GM10248 (cell line): ENCODE data around the gene TPSD1.

Source experiments
- CTCF ChIA-PET: fragments of 300-600 bp; sonication (Branson Sonifier 250); formaldehyde crosslinking; extraction: SDS; loops from one replicate; lab custom pipeline; 2021; ENCODE audit warnings: antibody characterized with exemption; lab: Yijun Ruan, JAX
- POLR2A ChIA-PET: fragments of 350-650 bp; sonication (Branson Sonifier 250); formaldehyde crosslinking; extraction: SDS; loops from one replicate; lab custom pipeline; 2020; ENCODE audit warnings: antibody characterized with exemption; lab: Yijun Ruan, JAX
- DNase-seq: peaks from one replicate; pipeline ENCODE4 v3.0.0; 2012; ENCODE audit errors: extremely low spot score
- CTCF ChIP-seq: IDR thresholded peaks from 2 replicates; pipeline ENCODE4 v1.5.1; 2012; ENCODE audit warnings: mild to moderate bottlenecking, low read depth; ENCODE audit errors: extremely low read depth, missing control alignments, control extremely low read depth

TPSD1 gene

GRCh38 chr16:1277617-1278282 lies 21.9 kb downstream of the TPSD1 start:
- ChIA-PET POLR2A (no interaction called here), CTCF (interaction anchor here (1.4 kb wide), 1 partner anchor 16 kb away, joined by 3 read pairs; no protein-coding TSS in a partner anchor)
- no peak for TF ChIP-seq CTCF
- no peak for DNase-seq

GRCh38 chr16:1278477-1278876 lies 22.6 kb downstream of the TPSD1 start:
- ChIA-PET CTCF (no interaction called here), POLR2A (no interaction called here)
- no peak for DNase-seq
- TF ChIP-seq CTCF, result no peak

- TF ChIP-seq CTCF, result no peak
- CTCF ChIA-PET, result interaction anchor here (1.5 kb wide), 1 partner anchor 84 kb away, joined by 3 read pairs; no protein-coding TSS in a partner anchor
- DNase-seq, result no peak
- POLR2A ChIA-PET, result no interaction called here
These were observed 23.4 kb downstream of the TPSD1 start for GRCh38 chr16:1279081-1279944.

GRCh38 chr16:1279945-1280589 lies 24.2 kb downstream of the TPSD1 start:
- TF ChIP-seq CTCF, result no peak
- ChIA-PET POLR2A (no interaction called here), CTCF (interaction anchor here (1.5 kb wide), 1 partner anchor 83 kb away, joined by 3 read pairs; no protein-coding TSS in a partner anchor)
- no peak for DNase-seq

GRCh38 chr16:1280783-1281182 lies 24.9 kb downstream of the TPSD1 start:
- no peak for DNase-seq
- no peak for TF ChIP-seq CTCF
- ChIA-PET CTCF (interaction anchor here (1.5 kb wide), 1 partner anchor 82 kb away, joined by 3 read pairs; no protein-coding TSS in a partner anchor), POLR2A (no interaction called here)

GRCh38 chr16:1281517-1281916 lies 25.6 kb downstream of the TPSD1 start:
- CTCF ChIA-PET, result no interaction called here
- TF ChIP-seq CTCF, result no peak
- DNase-seq, result no peak
- POLR2A ChIA-PET, result no interaction called here
